Stimulated activated naive CD8-positive, alpha-beta T cell treated with anti-CD3 and anti-CD28 coated beads, Interleukin-15, Interleukin-2, amounts not matched to agents 100 ng/mL and 50 ng/mL, for 24 hours (primary cell): ENCODE measurements around the gene CCN5.
A peak's percentile ranks its signal among the peaks of the same experiment; 100 is the strongest.

Experiments used
- H3K27ac Mint-ChIP-seq: one replicate; pipeline ENCODE4 v1.8.0; 2021; ENCODE audit warnings: mild to moderate bottlenecking, mixed read lengths
- H3K27me3 Mint-ChIP-seq: one replicate; pipeline ENCODE4 v1.8.0; 2021; ENCODE audit warnings: mixed read lengths
- H3K36me3 Mint-ChIP-seq: one replicate; pipeline ENCODE4 v1.8.0; 2021; ENCODE audit warnings: low read depth, mixed read lengths
- H3K4me1 Mint-ChIP-seq: one replicate; pipeline ENCODE4 v1.8.0; 2021; ENCODE audit warnings: low read depth, mixed read lengths
- H3K4me3 Mint-ChIP-seq: one replicate; pipeline ENCODE4 v1.8.0; 2021; ENCODE audit warnings: mild to moderate bottlenecking, mixed read lengths
- H3K9me3 Mint-ChIP-seq: one replicate; pipeline ENCODE4 v1.8.0; 2021; ENCODE audit warnings: mixed read lengths

The CCN5 gene

GRCh38 chr20:44733341-44734069 lies 18.3 kb downstream of the CCN5 start:
- Mint-ChIP-seq H3K9me3 (no peaks in the 10 kb centered on the region), H3K27ac (peak overlapping the region; percentile 26), H3K4me1 (peaks cover 26% of the 10 kb centered on the region), H3K27me3 (no peaks in the 10 kb centered on the region), H3K36me3 (no peaks in the 10 kb centered on the region), H3K4me3 (no peak overlapping the region)

- Mint-ChIP-seq H3K27me3 (no peaks in the 10 kb centered on the region), H3K36me3 (no peaks in the 10 kb centered on the region), H3K4me1 (peaks cover 29% of the 10 kb centered on the region), H3K27ac (no peak overlapping the region), H3K4me3 (no peak overlapping the region), H3K9me3 (no peaks in the 10 kb centered on the region)
Observed at GRCh38 chr20:44734938-44735337, 19.8 kb downstream of the CCN5 start.

GRCh38 chr20:44735816-44736169 lies 20.6 kb downstream of the CCN5 start:
- Mint-ChIP-seq H3K27ac (peak overlapping the region; percentile 51), H3K36me3 (no peaks in the 10 kb centered on the region), H3K4me1 (peaks cover 29% of the 10 kb centered on the region), H3K9me3 (no peaks in the 10 kb centered on the region), H3K27me3 (no peaks in the 10 kb centered on the region), H3K4me3 (peak overlapping the region; percentile 46)

GRCh38 chr20:44736170-44737021 lies 21.2 kb downstream of the CCN5 start:
- H3K4me1 Mint-ChIP-seq = peaks cover 29% of the 10 kb centered on the region
- H3K9me3 Mint-ChIP-seq = no peaks in the 10 kb centered on the region
- no peaks in the 10 kb centered on the region for H3K36me3 Mint-ChIP-seq
- H3K27ac Mint-ChIP-seq = peak overlapping the region; percentile 51
- peak overlapping the region; percentile 46 for H3K4me3 Mint-ChIP-seq
- H3K27me3 Mint-ChIP-seq = peaks cover under 1% of the 10 kb centered on the region

GRCh38 chr20:44737116-44737515 lies 21.9 kb downstream of the CCN5 start:
- H3K4me1 Mint-ChIP-seq = peaks cover 27% of the 10 kb centered on the region
- no peaks in the 10 kb centered on the region for H3K9me3 Mint-ChIP-seq
- peaks cover 4% of the 10 kb centered on the region for H3K27me3 Mint-ChIP-seq
- H3K36me3 Mint-ChIP-seq = no peaks in the 10 kb centered on the region
- no peak overlapping the region for H3K4me3 Mint-ChIP-seq
- H3K27ac Mint-ChIP-seq = no peak overlapping the region

GRCh38 chr20:44738813-44739477 lies 23.8 kb downstream of the CCN5 start:
- no peak overlapping the region for H3K4me3 Mint-ChIP-seq
- no peaks in the 10 kb centered on the region for H3K36me3 Mint-ChIP-seq
- H3K27ac Mint-ChIP-seq = no peak overlapping the region

GRCh38 chr20:44739942-44740341 lies 24.8 kb downstream of the CCN5 start:
- H3K9me3 Mint-ChIP-seq = no peaks in the 10 kb centered on the region
- H3K4me1 Mint-ChIP-seq = peaks cover 17% of the 10 kb centered on the region
- no peaks in the 10 kb centered on the region for H3K36me3 Mint-ChIP-seq
- no peak overlapping the region for H3K4me3 Mint-ChIP-seq
- peaks cover 8% of the 10 kb centered on the region for H3K27me3 Mint-ChIP-seq
- H3K27ac Mint-ChIP-seq = no peak overlapping the region

More at GRCh38 chr20:44738813-44739477, 23.8 kb downstream of the CCN5 start:
- H3K9me3 Mint-ChIP-seq = no peaks in the 10 kb centered on the region
- peaks cover 4% of the 10 kb centered on the region for H3K27me3 Mint-ChIP-seq
- H3K4me1 Mint-ChIP-seq = peaks cover 14% of the 10 kb centered on the region

- H3K36me3 Mint-ChIP-seq = no peaks in the 10 kb centered on the region
- H3K4me1 Mint-ChIP-seq = peaks cover 21% of the 10 kb centered on the region
- H3K9me3 Mint-ChIP-seq = no peaks in the 10 kb centered on the region
- H3K4me3 Mint-ChIP-seq = no peak overlapping the region
- H3K27me3 Mint-ChIP-seq = peaks cover 23% of the 10 kb centered on the region
- H3K27ac Mint-ChIP-seq = no peak overlapping the region
Observed at GRCh38 chr20:44742304-44743079, 27.3 kb downstream of the CCN5 start.

- peaks cover 22% of the 10 kb centered on the region for H3K4me1 Mint-ChIP-seq
- peaks cover 24% of the 10 kb centered on the region for H3K27me3 Mint-ChIP-seq
- no peak overlapping the region for H3K4me3 Mint-ChIP-seq
- no peaks in the 10 kb centered on the region for H3K9me3 Mint-ChIP-seq
- H3K36me3 Mint-ChIP-seq = no peaks in the 10 kb centered on the region
- no peak overlapping the region for H3K27ac Mint-ChIP-seq
Observed at GRCh38 chr20:44743080-44743701, 28.0 kb downstream of the CCN5 start.

- H3K4me3 Mint-ChIP-seq = no peak overlapping the region
- H3K9me3 Mint-ChIP-seq = no peaks in the 10 kb centered on the region
- no peaks in the 10 kb centered on the region for H3K36me3 Mint-ChIP-seq
- peaks cover 18% of the 10 kb centered on the region for H3K4me1 Mint-ChIP-seq
- no peak overlapping the region for H3K27ac Mint-ChIP-seq
- H3K27me3 Mint-ChIP-seq = peaks cover 24% of the 10 kb centered on the region
Observed at GRCh38 chr20:44743916-44744655, 28.9 kb downstream of the CCN5 start.

- no peaks in the 10 kb centered on the region for H3K36me3 Mint-ChIP-seq
- H3K4me3 Mint-ChIP-seq = peak overlapping the region; percentile 72
- H3K27ac Mint-ChIP-seq = peak overlapping the region; percentile 84
- H3K9me3 Mint-ChIP-seq = no peaks in the 10 kb centered on the region
- peaks cover 29% of the 10 kb centered on the region for H3K27me3 Mint-ChIP-seq
- peaks cover 18% of the 10 kb centered on the region for H3K4me1 Mint-ChIP-seq
Observed at GRCh38 chr20:44745122-44745597, 30.0 kb downstream of the CCN5 start.

- Mint-ChIP-seq H3K4me3 (peak within 1 kb of the TSS; percentile 74), H3K9me3 (no peaks in the 10 kb centered on the region), H3K27me3 (peaks cover 29% of the 10 kb centered on the region), H3K27ac (peak within 1 kb of the TSS; percentile 84), H3K36me3 (no peaks in the 10 kb centered on the region), H3K4me1 (peaks cover 18% of the 10 kb centered on the region)
Observed at GRCh38 chr20:44745598-44746366, 30.6 kb downstream of the CCN5 start, which contains the start of gene KCNK15. Gene KCNK15, plus strand, starts transcription at chr20:44745865. Its CDS starts 46 bp downstream, at chr20:44745911.
